ENCODE data around the gene AMIGO2.
"Not testable (repeated sequence)": the region's sequence is repeated elsewhere in the genome, so short reads cannot be mapped to it uniquely, and the experiment has no call there.

AMIGO2 gene, protein sequence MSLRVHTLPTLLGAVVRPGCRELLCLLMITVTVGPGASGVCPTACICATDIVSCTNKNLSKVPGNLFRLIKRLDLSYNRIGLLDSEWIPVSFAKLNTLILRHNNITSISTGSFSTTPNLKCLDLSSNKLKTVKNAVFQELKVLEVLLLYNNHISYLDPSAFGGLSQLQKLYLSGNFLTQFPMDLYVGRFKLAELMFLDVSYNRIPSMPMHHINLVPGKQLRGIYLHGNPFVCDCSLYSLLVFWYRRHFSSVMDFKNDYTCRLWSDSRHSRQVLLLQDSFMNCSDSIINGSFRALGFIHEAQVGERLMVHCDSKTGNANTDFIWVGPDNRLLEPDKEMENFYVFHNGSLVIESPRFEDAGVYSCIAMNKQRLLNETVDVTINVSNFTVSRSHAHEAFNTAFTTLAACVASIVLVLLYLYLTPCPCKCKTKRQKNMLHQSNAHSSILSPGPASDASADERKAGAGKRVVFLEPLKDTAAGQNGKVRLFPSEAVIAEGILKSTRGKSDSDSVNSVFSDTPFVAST

DNA sequence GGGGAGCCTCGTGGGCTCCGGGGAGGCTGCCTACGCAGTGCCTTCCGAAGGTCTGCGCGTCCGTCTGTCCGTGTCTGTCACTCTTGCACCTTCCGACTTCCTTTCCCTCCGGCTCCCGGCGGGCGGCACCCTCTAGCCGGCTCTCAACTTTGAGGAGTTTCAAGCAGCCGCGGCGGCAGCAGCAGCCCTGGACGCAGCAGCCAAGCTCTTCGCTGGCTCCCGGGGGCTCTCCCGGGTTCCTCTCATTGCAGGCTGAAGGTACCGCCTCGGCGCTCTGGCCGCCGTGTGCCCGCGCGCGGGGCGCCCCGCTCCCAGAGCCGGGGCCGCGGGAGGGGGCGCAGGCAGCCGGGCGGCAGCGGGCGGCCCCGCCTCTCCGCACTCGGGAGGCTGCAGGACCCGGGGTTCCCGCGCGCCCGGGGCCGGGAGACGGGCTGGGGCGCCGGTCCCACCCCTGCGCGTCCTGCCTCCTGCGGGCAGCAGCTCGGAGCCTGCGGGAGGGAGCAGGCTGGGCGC, at the start of gene AMIGO2, which contains the start of gene PCED1B:
AMIGO2 (minus strand) TSS at position 492 of the 513 bp plus-strand sequence. CDS start 957 bp downstream, outside the sequence.
PCED1B (plus strand) TSS at position 154 of the 513 bp plus-strand sequence. CDS start 155,443 bp downstream, outside the sequence.
- peak; percentile 52 to 62 for DNase-seq (ENCODE audit: low read depth in 2 of 2)

DNA sequence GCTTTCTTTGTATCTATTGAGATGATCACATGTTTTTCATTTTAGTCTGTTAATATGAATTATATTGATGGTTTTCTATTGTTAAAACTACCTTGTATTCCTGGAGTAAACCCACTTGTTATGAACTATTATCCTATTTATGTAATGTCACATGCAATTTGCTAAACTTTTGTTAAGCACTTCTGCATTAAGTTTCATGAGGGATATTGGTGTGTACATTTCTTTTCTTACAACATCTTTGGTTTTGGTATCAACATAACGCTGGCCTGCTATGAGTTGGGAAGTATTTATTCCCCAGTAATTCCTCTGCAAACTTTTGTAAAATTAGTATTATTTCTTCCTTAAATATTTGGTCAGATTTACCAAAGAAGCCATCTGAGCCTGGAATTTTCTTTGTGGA, 46.5 kb upstream of the AMIGO2 start:
- no peak for DNase-seq (ENCODE audit: low read depth in 2 of 2)

DNA sequence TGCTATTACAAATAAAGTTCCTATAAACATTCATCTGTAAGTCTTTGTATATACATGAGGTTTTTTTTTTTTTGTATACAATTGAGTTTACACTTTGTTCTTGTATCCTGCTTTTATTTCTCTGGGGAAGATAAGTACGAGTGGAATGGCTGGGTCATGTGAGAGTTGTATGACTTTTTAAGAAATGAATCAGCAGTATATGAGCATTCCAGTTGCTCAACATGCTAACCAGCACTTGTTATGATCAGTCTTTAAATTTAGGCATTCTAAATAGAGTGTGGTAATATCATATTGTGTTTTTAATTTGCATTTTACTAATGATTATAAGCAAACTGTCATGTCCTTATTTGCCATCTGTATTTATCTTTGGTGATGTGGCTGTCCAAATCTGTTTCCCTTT, 44.7 kb upstream of the AMIGO2 start:
- DNase-seq (ENCODE audit: low read depth in 2 of 2) = no peak

DNA sequence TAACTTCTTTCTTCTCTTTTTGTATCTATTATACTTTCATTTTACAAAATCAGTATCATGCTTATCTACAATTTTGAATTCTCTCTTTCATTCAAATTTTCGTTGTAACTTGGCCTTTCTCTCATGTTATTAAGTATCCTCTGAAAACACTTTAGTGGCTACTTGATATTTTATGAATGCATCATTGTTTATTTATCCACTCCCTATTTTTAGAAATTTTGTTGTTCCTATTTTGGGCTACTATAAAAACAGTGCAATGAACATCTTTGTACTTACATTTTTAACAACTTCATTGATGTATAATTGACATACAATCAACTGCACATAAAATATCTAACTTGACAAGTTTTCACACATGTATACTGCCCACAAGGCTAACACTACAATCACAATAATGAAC, 44.0 kb upstream of the AMIGO2 start:
- DNase-seq (ENCODE audit: low read depth in 2 of 2) = no peak

DNA sequence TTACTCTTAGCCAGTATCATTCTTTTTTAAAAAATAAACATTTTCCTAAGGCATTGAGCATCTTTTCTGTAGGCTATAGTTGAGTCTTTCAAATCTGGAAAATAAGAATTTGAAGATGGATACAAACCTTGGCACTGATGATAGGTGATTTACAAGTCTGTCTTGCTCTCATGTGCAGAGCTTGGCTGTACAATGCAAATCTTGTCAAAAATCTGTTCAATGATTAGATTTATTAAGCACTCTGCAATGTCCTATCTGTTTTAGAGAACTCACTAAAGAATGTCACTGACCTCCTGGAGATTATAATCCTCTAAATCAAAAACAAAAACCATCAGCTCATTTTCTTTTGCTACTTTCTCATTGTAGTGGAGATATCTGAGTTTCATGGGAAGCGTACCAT, 42.8 kb upstream of the AMIGO2 start:
- DNase-seq (ENCODE audit: low read depth in 2 of 2) = no peak

DNA sequence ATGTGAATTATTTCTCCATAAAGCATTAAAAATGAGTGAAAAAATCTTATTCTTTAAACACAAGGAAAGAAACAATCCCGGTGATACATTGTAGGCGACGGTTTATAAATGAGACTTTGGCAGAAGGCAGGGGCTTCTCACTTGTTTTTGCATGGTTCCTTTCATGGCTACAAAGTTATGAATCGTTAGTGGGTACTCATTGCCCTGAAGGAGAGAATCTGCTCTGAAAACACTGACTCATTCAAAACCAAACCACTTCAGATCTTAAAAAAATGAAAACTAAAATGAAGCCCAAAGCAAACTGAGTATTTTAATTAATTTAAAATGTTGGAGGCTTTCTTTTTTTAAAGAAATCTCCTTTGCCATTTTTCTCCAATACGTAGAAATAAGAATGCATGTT, 41.4 kb upstream of the AMIGO2 start:
- no peak for DNase-seq (ENCODE audit: low read depth in 2 of 2)

DNA sequence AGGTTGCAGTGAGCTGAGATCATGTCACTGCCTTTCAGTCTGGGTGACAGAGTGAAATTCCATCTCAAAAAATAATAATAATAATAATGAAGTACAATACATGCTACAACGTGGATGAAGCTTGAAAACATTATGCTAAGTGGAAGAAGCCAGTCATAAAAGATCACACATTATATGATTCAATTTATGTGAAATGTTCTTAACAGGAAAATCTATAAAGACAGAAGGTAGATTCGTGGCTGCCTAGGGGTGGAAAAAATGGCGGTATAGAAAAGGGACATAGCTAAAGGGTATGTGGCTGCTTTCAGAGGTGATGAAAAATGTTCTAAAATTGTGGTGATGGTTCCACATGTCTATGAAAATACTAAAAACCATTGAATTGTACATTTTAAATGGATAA, 41.0 kb upstream of the AMIGO2 start:
- no peak for DNase-seq (ENCODE audit: low read depth in 2 of 2)

DNA sequence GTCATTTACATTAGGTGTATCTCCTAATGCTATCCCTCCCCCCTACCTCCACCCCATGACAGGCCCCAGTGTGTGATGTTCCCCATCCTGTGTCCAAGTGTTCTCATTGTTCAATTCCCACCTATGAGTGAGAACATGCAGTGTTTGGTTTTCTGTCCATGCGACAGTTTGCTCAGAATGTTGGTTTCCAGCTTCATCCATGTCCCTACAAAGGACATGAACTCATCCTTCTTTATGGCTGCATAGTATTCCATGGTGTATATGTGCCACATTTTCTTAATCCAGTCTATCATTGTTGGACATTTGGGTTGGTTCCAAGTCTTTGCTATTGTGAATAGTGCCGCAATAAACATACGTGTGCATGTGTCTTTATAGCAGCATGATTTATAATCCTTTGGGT, 37.5 kb upstream of the AMIGO2 start:
- not testable (repeated sequence) for DNase-seq (ENCODE audit: low read depth in 2 of 2)

DNA sequence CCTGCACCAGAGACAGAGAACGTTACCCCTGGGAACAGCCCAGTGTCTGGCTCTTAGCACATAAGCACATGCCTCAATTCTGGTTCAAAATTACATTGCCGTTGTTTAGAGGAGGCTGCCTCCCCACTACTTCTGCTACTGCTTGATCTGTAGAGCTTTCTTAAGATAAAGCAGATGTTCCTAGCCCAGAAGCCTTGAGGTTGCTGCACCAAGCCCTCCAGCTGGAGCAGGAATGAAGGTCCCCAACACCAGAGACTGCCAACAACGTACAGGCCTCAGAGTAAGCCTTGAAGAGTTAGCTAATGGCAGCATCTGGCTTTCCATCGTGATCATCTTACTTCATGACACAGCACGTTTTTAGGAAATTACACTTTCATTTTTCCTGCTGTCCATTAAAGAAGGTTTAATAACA, 34.7 kb upstream of the AMIGO2 start:
- DNase-seq (ENCODE audit: low read depth in 2 of 2) = no peak

DNA sequence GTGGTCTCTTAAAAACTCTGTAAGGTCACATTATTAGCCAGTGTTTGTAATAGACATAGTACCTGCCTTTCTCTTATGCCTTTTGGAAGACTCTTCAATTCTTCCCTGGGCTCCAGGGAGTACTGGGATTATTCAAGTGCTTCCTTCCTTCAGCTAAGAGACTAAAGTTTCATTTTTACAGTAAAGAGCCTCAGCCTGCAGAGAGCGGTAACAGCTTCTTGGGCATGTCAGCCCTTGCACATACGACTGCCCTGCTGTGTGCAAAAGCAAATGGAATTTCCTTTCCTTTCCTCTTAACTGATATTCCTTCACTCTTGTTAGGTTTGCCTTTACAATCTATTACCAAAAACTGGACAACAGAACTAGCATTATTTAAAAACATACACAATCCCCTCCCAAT, 32.9 kb upstream of the AMIGO2 start:
- DNase-seq (ENCODE audit: low read depth in 2 of 2) = no peak

DNA sequence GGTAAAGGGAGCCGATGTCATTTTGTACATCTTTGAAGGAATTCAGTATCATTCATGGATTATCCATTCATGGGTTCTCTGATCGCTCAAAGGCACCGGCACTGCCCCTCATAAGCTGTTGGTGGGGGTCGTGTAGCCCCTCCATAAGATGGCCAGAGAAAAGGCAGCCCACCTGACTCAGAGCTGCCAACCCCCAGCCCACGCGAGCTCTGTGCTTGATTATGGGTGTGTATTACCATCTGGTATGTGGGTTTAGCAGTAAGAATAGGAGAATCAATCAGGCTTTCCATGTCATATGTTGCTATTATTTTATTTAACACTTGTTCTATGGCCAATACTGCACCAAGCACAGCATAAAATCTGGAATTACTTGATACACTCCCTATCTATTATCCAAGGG, 32.1 kb upstream of the AMIGO2 start:
- DNase-seq (ENCODE audit: low read depth in 2 of 2) = no peak

DNA sequence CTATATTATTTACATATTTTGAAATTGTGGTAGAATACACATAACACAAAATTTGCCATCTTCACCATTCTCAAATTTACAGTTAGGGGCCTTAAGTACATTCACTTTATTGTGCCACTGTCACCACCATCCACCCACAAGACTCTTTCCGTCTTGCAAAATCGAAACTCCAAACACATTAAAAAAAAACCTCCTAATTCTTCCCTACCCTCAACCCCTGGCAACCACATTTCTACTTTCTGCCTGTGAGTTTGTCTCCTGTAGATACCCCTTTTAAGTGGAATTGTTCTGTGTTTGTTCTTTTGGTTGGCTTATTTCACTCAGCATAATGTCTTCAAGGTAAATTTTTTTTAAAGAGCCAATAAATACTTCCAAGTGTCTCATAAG, 31.6 kb upstream of the AMIGO2 start:
- no peak for DNase-seq (ENCODE audit: low read depth in 2 of 2)

DNA sequence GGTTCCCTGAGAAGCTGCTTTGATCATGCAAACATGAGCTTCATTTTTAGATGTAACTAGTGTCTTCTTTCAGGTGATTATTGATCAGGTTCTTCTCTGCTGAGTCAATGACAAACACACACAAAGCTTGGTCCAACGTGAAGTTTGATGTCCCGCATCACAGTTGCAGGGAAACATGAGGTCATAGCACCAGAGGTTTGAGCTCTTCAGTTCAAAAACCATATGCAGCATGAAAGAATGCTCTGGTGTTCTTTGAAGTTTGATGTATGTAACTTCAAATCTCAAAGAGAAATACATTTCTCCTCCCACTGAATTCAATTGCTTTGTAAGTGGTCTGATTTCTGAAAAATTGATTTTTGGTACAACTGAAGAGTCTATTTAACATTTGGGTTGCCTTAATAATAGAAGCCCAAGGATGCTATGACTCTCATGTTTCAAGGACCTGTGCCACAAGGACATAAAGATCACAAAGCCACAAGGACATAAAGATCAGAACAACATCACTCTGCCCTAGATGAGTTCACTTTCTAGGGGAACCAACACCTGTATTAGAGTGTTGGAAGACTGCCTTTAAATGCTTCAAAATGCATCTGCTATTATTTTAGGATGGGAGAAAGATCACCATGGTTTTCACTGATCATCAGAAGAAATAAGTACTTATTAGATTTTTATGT, 31.1 kb upstream of the AMIGO2 start:
- DNase-seq (ENCODE audit: low read depth in 2 of 2) = no peak

DNA sequence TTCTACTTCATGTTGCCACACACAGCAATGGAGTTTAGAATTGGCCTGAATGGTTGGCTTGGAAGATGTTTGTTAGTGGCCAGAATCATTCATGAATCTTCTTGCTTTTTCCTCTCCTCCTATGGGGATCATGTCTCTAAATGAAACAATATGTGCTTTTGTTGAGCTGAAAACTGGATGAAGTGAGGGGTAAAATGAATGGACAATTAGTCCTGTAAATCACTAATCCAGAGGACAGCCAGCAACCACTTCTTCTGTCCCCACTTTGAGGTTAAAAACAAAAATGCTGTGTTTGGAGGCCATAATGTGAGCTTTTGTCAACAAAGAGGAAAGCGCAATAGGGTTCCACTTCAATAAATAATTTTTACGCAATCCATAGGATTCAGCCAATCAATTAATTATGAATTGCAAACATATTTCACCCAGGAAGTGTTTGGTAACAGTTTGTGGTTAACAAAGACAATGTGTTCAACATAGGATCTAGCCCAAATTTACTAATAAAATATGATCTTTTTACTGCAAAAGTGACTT, 30.3 kb upstream of the AMIGO2 start:
- DNase-seq (ENCODE audit: low read depth in 2 of 2) = no peak

DNA sequence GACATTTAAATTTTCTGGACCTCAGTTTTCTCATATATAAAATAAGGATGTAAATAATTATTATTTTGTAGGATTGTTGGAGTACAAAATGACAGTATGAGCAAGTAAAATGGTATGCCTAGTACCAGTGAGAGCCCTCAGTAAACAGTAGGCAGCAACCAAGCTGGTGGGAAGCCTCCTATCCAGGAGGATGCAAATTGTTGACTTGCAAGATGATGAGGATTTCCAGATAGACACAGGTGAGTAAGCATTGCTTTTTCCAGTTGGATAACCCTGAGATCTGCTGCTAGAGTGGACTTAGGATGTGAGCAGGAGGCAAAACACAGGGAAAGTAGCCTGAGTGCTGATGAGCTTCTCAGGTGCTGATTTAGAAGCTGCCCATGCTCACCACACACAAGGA, 28.2 kb upstream of the AMIGO2 start:
- no peak for DNase-seq (ENCODE audit: low read depth in 2 of 2)

DNA sequence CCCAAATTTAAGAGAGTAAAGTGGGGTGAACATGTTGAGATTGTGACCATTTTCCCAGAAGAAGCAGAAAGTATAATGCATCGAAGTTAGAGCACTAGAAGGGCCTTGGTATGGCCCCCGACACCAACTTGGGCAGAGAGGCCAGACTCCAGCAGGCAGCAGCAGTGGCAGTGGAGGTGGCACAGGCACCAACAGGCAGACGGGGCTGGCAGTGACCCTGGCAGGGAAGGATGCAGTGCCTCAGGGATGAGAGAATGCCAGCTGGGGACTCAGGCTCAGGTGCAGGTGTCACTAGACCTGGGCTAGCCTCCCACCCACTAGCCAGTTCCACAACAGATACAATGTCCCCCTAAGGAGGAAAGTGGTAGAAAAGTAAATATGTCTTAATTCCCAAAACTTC, 27.7 kb upstream of the AMIGO2 start:
- no peak for DNase-seq (ENCODE audit: low read depth in 2 of 2)

DNA sequence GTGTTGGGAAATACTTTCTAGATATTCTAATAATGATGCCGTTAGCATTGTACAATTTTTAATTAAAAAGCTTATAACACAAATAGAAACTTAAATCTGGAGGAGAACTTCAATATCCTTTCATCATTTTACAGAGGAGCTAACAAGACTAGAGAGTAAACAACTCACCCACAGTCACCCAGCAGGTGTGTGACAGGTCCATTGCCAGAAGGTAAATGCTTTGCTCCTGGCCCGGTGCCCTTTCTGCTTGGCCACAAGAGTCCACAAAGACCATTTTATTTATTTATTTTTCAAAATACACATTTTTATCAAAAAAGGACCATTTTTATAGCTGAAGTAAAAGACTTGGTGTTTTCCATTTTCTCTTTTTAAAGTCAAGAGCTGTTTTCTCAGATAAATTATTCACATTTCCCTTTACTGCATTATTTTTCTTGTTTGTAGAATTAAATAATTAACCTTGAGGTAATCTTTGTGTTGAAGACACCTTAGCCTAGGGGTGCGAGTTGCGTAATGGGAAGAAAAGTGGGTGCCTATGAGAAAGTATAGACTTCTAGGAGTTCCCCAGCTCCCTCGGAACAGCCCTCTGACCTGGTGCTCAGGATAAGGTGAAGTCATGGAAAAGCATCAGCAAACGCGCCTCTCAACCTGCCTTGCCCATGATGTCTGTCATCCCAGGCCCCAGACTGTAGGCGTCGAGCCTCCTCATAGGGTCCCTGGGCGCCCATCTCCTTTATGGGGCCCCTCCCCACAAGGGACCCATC, 26.3 kb upstream of the AMIGO2 start:
- no peak for DNase-seq (ENCODE audit: low read depth in 2 of 2)

DNA sequence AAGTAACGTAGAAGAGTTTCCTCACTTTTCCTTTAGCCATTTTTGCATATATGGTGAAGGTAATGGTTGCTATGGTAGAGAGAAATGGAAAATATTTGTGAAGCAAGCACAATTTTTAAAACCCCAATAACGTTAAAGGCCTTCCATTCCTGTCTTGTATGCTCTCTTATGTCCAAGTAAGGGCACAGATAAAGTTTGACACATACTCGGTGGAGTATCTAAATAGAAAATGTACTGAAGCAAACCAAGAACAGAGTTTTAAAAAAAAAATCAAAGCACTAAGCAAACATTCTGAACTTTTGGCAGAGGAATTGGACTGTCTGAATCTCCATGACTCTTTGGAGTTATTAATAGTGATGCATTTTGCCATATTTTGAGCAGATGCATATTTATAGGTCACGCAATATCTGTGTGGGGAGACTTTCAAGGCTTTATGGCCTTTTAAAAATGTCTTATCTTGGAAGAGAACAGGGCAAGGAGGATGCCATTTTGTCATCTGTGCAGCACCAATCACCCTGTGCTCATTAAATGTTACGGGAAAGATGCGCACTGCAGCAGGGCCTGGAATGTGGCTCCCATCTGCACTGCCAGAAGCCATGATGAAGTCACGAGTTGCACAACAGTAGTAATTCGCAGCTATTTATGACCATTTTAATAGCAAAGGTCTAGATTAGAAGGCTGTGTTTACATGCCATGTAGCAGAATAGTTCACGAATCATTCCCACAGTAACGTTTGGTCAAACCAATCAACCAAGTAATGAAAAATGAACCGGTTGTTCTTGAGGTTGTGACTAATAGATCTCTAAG, 23.3 kb upstream of the AMIGO2 start:
- no peak for DNase-seq (ENCODE audit: low read depth in 2 of 2)

DNA sequence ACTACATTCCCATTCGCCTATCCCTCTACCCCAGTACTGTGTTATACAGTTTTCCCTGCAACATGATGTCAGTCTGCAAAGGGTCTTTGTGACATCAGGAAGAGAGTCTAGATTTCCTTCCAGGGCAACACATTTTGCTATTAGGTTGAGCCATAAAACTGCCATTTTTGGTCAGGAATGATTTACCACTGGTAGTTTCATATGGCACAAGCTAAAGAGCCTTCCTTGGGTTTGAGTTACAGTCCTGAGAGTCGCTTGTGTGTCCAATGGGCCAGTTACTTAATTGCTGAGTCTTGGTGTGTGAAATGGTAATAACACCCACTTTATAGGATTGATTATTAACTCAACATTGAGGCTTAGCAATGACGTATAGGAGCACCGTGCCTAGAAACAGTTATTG, 22.6 kb upstream of the AMIGO2 start:
- no peak for DNase-seq (ENCODE audit: low read depth in 2 of 2)

DNA sequence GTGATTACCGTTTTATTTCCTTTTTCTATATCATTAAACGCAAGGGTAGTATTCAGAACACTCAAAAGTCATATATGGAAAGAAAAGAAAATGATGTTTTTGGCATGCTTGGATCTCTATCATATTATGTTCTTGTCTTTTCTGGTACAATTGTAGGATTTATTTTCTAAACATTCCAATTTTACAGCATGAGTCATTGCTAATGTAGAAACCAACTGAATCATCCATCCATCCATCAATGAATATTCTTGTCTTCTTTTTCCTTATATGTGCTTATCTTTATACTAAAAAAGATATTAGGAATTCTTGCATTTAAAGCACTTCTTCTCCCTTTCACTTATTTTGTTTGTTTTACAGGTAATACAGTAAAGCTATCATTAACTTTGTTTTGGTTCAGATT, 20.4 kb upstream of the AMIGO2 start:
- DNase-seq (ENCODE audit: low read depth in 2 of 2) = no peak

DNA sequence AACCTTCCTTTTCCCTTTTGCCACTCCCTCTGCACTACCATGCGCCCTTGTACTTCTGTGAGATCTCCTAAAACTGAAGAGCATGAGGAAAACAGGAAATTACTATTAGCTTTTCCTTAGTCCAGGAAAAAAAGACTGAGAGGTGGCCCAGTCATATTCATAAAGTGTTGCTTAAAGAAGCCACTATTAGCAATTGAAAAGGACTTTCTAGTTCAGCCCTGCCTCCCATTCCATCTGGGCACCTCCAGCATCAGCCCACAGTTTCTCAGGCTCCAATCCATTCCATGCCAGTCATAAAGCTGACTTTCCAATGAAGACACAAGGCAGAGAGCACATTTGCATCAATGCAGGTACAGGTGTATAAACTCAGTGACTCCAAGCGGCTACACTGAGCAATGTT, 19.9 kb upstream of the AMIGO2 start:
- no peak for DNase-seq (ENCODE audit: low read depth in 2 of 2)
